COR-L47 (cell line): Measurements from ENCODE around the gene SERP2.
"Not testable (repeated sequence)": the region's sequence is repeated elsewhere in the genome, so short reads cannot be mapped to it uniquely, and the experiment has no call there.

Experiments used
- DNase-seq: peaks from one replicate; lab custom pipeline; 2025; lab: John Stamatoyannopoulos, UW

Gene SERP2

DNA sequence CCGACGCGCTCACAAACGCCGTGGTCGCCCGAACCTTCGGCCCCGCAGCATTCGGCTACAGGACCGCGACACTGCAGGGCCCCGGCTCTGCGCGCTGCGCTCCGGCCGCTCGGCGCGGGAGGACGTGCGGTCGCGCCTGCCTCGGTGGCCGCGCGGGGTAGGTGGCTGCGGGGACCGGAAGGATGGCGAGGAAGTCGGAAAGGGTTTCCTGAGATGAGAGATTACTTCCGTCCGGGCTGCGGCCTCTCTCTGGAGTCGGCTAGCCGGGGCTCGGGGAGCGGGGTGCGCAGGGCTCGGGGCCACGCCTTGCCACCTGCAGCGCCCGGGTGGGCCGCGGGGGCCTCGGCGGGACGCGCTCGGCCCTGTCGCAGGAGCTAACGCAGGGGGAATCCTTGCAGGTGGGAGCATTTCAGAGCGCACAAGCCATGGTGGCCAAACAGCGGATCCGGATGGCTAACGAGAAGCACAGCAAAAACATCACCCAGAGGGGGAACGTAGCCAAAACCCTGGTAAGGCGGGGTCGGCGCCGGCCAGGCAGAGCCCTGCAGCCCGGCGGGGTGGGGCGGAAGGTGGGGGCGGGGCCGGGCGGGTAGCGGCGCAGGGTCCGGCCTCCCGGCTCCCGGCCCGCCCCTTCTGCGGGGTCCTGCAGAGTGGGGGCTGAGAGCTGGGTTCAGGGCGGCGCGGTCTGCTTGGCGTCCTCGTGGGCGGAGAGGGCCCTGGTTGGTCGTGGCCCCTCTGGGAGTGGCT lies at the start of gene SERP2:
SERP2 (plus strand) TSS at position 224 of the 747 bp plus-strand sequence; CDS start at position 426, 202 bp downstream.
- peak; percentile 40 for DNase-seq

DNA sequence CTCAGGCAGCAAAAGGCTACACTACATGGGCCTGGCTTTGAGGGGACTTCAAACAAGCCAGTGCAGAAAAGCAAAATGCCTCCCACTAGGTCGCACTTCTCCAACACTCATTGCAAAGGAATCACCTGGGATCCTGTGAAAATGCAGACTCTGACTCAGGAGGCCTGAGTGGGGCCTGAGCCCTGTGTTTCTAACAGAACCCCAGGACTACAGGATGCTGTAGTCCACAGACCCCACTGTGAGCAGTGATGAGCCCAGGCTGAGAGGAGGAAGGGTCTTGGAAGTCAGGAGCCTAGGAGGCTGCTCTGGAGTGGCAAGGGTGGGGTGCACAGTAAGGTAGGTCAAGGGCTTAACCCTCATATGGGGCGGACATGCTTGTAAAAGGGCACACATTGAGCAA lies 46.7 kb upstream of the SERP2 start:
- DNase-seq: no peak

GRCh38 chr13:44329041-44329440 lies 44.6 kb upstream of the SERP2 start:
- DNase-seq: not testable (repeated sequence)

- DNase-seq: no peak
Measured at GRCh38 chr13:44329909-44330545, 43.6 kb upstream of the SERP2 start.

DNA sequence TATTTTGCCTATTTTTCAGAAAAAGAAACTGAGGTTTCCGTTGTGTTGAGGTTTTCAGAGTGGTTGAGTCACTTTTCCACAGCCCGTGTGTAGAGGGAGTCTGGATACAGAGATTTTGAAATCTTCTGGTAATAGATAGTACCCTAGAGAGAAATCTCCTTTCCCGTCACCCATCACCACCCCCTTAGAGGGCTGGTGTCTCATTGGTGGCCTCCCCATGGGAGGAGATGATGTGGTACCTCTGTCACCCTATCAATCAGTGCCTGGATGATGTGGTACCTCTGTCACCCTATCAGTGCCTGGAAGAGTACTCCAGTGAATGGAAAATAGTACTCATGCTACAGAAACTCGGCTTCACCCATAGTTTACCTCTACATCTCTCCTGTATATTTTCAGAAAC lies 42.2 kb upstream of the SERP2 start:
- DNase-seq: no peak

DNA sequence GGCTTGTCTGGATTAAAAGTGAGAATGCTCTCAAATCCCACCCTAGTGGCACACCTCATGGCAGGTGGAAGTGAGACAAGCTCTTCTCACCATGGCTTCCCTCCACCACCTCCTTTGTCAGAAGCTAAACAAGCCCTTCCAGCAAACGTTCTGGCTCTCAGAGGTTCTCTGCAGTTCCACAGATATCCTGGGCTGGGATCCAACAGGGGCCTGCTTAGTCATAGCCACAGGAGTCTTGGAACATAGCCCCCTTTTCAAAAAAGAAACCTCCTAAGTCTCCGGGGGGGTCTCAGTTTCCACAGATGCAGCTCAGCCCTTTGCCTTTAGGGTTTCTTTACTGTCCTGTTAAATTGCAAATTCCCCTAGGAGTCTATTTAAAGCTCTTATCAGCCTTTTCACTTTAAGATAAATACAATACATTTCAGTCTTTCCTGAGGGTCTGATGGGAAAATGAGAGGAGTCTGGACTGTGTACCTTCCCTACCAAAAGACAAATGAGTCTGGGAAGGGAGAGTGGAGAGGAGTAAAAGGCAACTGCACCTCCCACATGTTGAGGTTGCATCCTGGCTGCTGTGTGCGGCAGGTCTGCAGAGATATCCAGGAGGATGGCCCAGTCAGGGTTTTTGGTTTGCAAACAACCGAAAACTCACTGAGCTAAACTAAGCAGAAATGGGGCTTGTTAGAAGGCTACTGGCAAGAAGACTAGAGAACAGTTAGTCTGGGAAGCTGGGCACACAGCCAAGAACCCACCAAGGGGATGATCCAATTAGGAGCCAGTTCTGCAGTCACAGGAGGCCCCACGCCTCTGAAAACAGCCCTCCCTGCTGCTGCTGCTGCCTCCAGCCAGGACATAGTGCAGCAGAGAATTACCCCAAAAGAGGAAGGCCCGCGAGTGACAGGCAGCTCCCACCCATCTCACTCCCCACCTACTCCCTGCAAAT lies 41.4 kb upstream of the SERP2 start:
- DNase-seq: peak; percentile 92

- DNase-seq: no peak
Measured at GRCh38 chr13:44333950-44334655, 39.5 kb upstream of the SERP2 start.

DNA sequence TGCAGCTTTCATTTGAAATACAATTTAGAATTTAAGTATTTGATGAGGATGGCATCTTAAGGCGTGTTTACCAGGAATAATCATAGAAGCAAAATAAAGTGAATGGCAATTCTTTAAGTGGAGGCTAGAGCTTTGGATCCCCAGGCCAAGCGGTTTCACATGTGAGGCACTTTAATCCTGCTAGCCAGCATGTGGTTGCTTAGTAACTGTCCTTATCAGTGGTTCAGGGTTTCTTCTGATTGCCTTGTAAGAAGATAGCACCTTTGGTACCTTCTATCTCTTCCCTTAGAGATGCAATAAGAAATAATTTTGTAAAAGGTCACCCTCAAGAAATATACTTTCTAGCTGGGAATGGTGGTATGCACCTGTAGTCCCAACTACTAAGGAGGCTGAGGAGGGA lies 38.9 kb upstream of the SERP2 start:
- no peak for DNase-seq

- DNase-seq: no peak
Measured at GRCh38 chr13:44336934-44337333, 36.7 kb upstream of the SERP2 start.

DNA sequence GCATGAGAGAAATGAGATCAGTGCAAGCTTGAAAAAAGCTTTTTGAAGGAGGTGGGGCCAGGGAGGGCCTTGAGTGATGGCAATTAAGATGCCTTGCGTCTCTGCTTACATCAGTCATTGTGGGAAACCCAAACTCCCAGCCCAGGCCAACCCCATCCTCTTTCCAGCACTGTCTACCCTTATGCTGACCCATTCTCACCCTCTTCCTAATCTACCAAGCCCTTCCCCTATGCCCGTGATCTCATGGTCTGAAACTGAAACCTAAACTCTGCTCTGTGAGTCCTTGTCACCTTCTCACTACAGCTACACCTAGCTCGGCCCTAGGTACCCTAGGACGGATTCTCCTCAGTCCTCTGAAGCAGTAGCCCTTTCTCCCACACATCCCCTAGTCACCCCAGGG lies 36.0 kb upstream of the SERP2 start:
- no peak for DNase-seq

DNA sequence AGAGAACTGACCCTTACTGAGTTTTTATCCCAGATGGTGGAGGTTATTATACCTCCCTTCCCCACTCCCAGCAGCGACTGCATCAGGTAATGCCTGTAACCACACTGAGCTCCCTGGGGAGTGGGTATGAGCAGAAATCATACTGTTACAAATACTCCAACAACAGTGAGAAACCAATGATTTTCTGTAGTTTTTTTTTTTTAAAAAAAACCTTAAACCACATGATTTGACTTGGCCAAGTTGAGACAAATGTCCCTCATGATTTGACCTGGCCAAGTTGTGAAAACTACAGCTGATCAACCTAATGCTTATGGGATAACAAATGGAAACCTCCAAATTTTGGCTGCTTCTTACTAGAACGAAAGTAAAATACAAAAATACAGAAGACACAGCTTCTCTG lies 33.1 kb upstream of the SERP2 start:
- DNase-seq: no peak

DNA sequence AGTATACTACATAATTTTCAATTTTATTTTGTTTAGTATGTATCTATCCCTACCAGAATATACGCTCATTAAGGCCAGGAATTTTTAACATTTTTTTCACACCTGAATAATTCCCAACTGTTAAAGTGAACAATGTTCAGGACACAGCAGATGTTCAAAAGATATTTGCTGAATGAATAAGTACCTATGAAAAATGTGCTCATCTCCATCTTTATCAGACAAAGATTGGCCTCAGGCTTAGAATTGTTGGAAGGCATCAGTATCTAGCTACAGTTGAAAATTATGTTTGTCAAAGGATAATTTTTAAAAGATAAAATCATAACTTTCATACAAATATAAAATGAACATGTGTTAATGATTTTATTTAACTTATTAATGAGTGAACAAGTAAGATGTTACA lies 30.9 kb upstream of the SERP2 start:
- DNase-seq: no peak

DNA sequence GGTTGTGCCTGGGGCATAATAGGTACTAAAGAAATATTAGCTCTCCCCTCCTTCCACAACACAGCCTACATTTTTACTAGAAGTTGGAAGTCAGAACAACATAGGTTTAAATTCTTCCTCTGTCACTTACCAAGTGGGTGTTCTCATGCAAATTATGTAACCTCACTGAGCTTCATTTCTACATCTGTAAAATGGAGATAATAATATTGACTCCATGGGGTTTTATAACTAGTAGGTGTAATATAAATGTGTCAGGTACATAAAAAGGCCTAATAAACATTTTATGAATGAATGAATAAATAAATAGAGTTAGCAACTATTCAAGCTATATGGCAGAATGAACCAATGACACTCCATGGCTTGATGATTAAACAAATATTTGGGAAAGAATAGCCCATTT lies 27.1 kb upstream of the SERP2 start:
- no peak for DNase-seq

GRCh38 chr13:44347301-44347700 lies 26.3 kb upstream of the SERP2 start:
- no peak for DNase-seq

DNA sequence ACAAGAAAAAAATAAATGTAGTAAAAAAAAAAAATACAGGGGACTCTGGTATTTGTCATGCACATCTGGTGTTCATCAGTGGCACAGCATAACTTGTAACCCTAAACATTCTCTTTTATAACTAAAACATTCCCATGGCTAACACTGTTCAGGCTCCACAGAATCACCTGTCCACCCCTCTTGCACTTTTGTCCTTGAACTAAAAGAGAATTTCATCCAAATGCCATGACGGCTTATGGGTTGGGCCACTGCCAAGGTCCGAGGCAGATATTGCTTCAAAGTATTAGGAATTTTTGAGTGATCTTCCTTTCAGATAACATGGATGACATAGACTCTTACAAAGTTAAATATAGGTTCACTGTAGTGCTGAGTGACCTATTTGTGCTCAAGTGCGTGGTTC lies 25.7 kb upstream of the SERP2 start:
- no peak for DNase-seq

DNA sequence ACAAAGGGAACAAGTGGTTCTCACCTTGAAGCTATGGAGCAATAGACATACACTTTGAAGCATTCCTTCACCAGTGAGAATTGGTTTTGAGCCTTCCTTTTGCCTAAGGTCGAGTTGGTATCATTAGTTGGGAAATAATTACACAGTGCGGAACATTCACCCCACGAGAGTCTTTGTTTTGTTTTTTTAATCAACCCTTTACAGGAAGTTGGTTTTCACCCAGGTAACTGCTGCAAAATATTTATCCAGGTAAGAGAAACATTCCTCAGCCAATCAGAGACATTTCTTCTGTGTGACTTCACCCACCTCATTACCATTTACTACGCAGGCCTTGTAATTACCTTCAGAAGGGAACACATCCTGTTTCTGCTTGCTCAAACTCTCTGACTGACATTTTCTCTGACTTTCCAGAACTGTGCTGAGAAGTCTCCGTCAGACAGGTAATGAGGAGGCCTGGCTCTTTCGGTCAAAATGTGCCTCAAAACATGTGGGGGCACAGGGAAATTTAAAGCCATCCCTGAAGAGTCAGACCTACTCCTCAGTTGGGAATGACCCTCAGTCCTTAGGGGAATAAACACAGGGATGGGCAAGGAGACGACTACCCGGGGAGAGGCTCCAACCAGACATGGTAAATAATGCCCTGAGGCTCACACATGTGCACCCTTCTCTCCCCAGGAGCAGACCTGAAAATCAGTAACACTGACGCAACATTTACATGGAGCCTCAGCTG lies 22.7 kb upstream of the SERP2 start:
- DNase-seq: peak; percentile 37

DNA sequence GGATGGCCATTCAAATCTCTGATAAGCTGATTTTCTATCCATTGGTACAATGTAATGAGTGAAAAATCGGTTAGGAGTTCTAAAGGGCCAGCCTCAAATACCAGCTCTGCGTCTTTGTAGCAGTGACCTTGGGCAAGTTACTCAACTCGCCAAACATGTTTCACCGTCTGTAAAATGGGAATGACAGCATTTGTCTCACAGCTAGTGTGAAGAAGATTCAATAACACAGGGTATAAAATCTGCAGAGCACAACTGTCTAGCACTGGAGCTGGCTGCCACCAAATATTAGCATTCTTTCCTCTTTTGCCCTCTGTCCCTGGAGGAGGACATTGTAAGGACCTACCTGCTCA lies 22.1 kb upstream of the SERP2 start:
- DNase-seq: no peak

- no peak for DNase-seq
Measured at GRCh38 chr13:44352202-44352601, 21.4 kb upstream of the SERP2 start.

GRCh38 chr13:44352671-44353070 lies 21.0 kb upstream of the SERP2 start:
- no peak for DNase-seq

- DNase-seq: no peak
Measured at GRCh38 chr13:44354331-44354730, 19.3 kb upstream of the SERP2 start.

GRCh38 chr13:44354884-44355283 lies 18.7 kb upstream of the SERP2 start:
- DNase-seq: no peak
